DOHH2 (cell line): Measurements from ENCODE around the gene ZSCAN22.

ENCODE experiments used
- EZH2phosphoT487 ChIP-seq: fragments of 200-600 bp; sonication (generic); IDR thresholded peaks from 2 replicates; pipeline ENCODE4 v1.6.1; 2017; ENCODE audit warnings: borderline replicate concordance, mild to moderate bottlenecking, antibody characterized with exemption, low read length, moderate library complexity, mixed read lengths
- TF ChIP-seq, protein P1 (sequence below): fragments of 200-600 bp; sonication (generic); IDR thresholded peaks from one replicate; pipeline ENCODE4 v1.5.1; 2014; ENCODE audit warnings: antibody characterized with exemption, mild to moderate bottlenecking, low read depth, low read length; ENCODE audit not compliant: poor library complexity, severe bottlenecking

DNA sequence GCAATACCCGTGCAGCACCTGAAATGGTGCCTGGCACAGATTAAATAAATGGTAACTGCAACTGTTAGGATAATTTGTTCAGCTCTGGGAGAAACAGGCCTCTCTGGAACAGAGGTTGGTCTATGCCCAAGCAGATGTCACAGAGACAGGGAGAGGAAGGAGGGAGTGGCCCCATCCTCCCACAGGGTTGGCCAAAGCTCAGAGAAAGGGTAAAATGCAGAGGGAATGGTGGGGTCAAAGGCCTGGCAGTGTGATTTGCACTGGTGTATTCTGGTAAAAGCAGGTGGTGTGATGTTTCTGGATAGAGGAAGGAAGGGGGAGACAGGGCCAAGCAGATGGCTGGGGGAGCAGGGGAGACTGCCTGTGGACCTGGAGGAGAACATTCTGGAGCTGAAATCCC lies 9.4 kb downstream of the ZSCAN22 start:
- no peak for TF ChIP-seq EZH2phosphoT487
- TF ChIP-seq, protein P1, sequence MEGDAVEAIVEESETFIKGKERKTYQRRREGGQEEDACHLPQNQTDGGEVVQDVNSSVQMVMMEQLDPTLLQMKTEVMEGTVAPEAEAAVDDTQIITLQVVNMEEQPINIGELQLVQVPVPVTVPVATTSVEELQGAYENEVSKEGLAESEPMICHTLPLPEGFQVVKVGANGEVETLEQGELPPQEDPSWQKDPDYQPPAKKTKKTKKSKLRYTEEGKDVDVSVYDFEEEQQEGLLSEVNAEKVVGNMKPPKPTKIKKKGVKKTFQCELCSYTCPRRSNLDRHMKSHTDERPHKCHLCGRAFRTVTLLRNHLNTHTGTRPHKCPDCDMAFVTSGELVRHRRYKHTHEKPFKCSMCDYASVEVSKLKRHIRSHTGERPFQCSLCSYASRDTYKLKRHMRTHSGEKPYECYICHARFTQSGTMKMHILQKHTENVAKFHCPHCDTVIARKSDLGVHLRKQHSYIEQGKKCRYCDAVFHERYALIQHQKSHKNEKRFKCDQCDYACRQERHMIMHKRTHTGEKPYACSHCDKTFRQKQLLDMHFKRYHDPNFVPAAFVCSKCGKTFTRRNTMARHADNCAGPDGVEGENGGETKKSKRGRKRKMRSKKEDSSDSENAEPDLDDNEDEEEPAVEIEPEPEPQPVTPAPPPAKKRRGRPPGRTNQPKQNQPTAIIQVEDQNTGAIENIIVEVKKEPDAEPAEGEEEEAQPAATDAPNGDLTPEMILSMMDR, result no peak
